Body of pancreas (tissue), 4 donors: ENCODE data around the gene HES1. TPM values are rescaled to one million over a fixed set of nuclear protein-coding genes. Genes with fewer than 3 reads are reported as not detected.

Source experiments
- ATAC-seq: fragments of 150-250 bp; one replicate; pipeline ENCODE4 v1.9.1; 2016
- DNase-seq, 4 donors: peaks; one replicate each; pipeline ENCODE4 v3.0.0-alpha.2; 2019
- H3K27ac ChIP-seq, 4 donors: fragments of 200-600 bp; sonication (generic); 1 replicate in 3 of 4; 2 replicates in 1 of 4; pipeline versions ENCODE4 v1.5.1 to v1.6.1; 2016 to 2019; ENCODE audit warnings: mild to moderate bottlenecking in 1 of 4, mixed read lengths in 1 of 4, moderate library complexity in 1 of 4
- H3K27me3 ChIP-seq, 2 donors: fragments of 200-600 bp; sonication (generic); one replicate each; pipeline ENCODE4 v1.6.0; 2016; ENCODE audit warnings: mild to moderate bottlenecking in 1 of 2
- H3K36me3 ChIP-seq, 2 donors: fragments of 200-600 bp; sonication (generic); replicated peaks in 1 of 2; 2 replicates each; pipeline ENCODE4 v1.5.1; 2016; ENCODE audit warnings: low read depth in 2 of 2; ENCODE audit not compliant: insufficient read depth in 1 of 2
- H3K4me1 ChIP-seq: fragments of 200-600 bp; sonication (generic); one replicate; pipeline ENCODE4 v1.6.0; 2016
- H3K4me3 ChIP-seq, 2 donors: fragments of 200-600 bp; sonication (generic); 1 replicate in 1 of 2; 2 replicates in 1 of 2; pipeline ENCODE4 v1.5.1; 2016 to 2019
- H3K9me3 ChIP-seq, 3 donors: fragments of 200-600 bp; sonication (generic); 1 replicate in 2 of 3; 2 replicates in 1 of 3; pipeline ENCODE4 v1.5.1; 2016
- CTCF ChIP-seq, 7 experiments: fragments of 450-650 bp in 4 of 7; fragments of 200-600 bp in 3 of 7; sonication (generic) in 3 of 7; IDR thresholded peaks; one replicate each; pipeline ENCODE4 v1.5.1; 2016 to 2019; ENCODE audit warnings: antibody characterized with exemption in 7 of 7
- POLR2A ChIP-seq, 3 donors: fragments of 450-650 bp; IDR thresholded peaks; one replicate each; pipeline ENCODE4 v1.6.1; 2016; ENCODE audit warnings: antibody characterized with exemption in 3 of 3, mild to moderate bottlenecking in 2 of 3
- WGBS, 2 donors: methylation state at CpG; one replicate each; pipeline ENCODE4 v1.1.5; 2017; 5-methylcytosine and 5-hydroxymethylcytosine counted together
- intact Hi-C: fragments of 100-400 bp; cut with DNase I; formaldehyde crosslinking; loops from one replicate; pipeline ENCODE4 v1.15.1; 2023
- total RNA-seq, 2 donors: library from RNA; depleted of rRNA; stranded (reverse); fragments of >200 nt; gene quantifications; one replicate each; pipeline ENCODE4 v1.1.0, GENCODE V29; 2016

HES1 gene
- total RNA-seq, 2 donors from 2014 or later = 28.5 to 49.1 TPM

GRCh38 chr3:194118920-194119319, 17.0 kb upstream of the HES1 start:
- intact Hi-C loops = no loop called here
- Histone ChIP-seq H3K4me1 (peaks cover 55% of the 10 kb centered on the region), H3K4me3 (no peak overlapping the region), H3K27me3 (no peaks in the 10 kb centered on the region), H3K36me3 (no peaks in the 10 kb centered on the region), H3K9me3 (no peaks in the 10 kb centered on the region), H3K27ac (no peak overlapping the region)
- ATAC-seq = no peak
- 88 to 100% methylated on average over 7 of the region's 7 CpGs for WGBS, 2 donors
- no peak for TF ChIP-seq CTCF (IDR thresholded peaks at IDR 0.05)
- TF ChIP-seq POLR2A (IDR thresholded peaks at IDR 0.05) = no peak
- DNase-seq = no peak

GRCh38 chr3:194119831-194120590, 15.9 kb upstream of the HES1 start:
- DNase-seq (no peak), ATAC-seq (no peak)
- H3K4me1 ChIP-seq = peaks cover 54% of the 10 kb centered on the region
- H3K9me3 ChIP-seq = no peaks in the 10 kb centered on the region
- H3K27ac ChIP-seq = no peak overlapping the region
- intact Hi-C loops = loop anchor here (10.0 kb wide), 1 partner anchor 325 kb away; no protein-coding TSS in a partner anchor
- H3K27me3 ChIP-seq = no peaks in the 10 kb centered on the region
- H3K4me3 ChIP-seq = no peak overlapping the region
- TF ChIP-seq CTCF (IDR thresholded peaks at IDR 0.05) = no peak
- no peaks in the 10 kb centered on the region for H3K36me3 ChIP-seq
- WGBS, 2 donors = 75% methylated on average over 6 of the region's 6 CpGs

- Histone ChIP-seq H3K27me3 (no peaks in the 10 kb centered on the region), H3K9me3 (no peaks in the 10 kb centered on the region), H3K4me3 (no peak overlapping the region), H3K4me1 (peaks cover 45% of the 10 kb centered on the region), H3K36me3 (no peaks in the 10 kb centered on the region), H3K27ac (peak overlapping the region in 2 of 4 donors; percentile 2 to 41)
- WGBS, 2 donors = 89 to 96% methylated on average over 13 of the region's 13 CpGs
- intact Hi-C loops = loop anchor here (10.0 kb wide), 1 partner anchor 326 kb away; no protein-coding TSS in a partner anchor
- TF ChIP-seq POLR2A (IDR thresholded peaks at IDR 0.05) = no peak
- TF ChIP-seq CTCF (IDR thresholded peaks at IDR 0.05) = no peak
- no peak for ATAC-seq
- DNase-seq = no peak
Measured at GRCh38 chr3:194120789-194121770, 14.9 kb upstream of the HES1 start.

- Histone ChIP-seq H3K9me3 (no peaks in the 10 kb centered on the region), H3K27ac (peak overlapping the region in 2 of 4 donors; percentile 2 to 41), H3K4me1 (peaks cover 38% of the 10 kb centered on the region), H3K36me3 (no peaks in the 10 kb centered on the region), H3K4me3 (no peak overlapping the region), H3K27me3 (no peaks in the 10 kb centered on the region)
- no peak for DNase-seq
- intact Hi-C loops = loop anchor here (10.0 kb wide), 1 partner anchor 327 kb away; no protein-coding TSS in a partner anchor
- ATAC-seq = peak; percentile 57
- no peak for TF ChIP-seq POLR2A (IDR thresholded peaks at IDR 0.05)
- no peak for TF ChIP-seq CTCF (IDR thresholded peaks at IDR 0.05)
- WGBS, 2 donors = 55 to 65% methylated on average over 8 of the region's 8 CpGs
Measured at GRCh38 chr3:194121891-194122631, 13.9 kb upstream of the HES1 start.
